HTR-8/SVneo (cell line): Measurements from ENCODE around the gene DTNB.
A peak's percentile ranks its signal among the peaks of the same experiment; 100 is the strongest.

Source experiments
- DNase-seq: peaks from one replicate; pipeline ENCODE4 v3.0.0; 2011; ENCODE audit warnings: low spot score, mixed read lengths; ENCODE audit not compliant: insufficient read length
- FAIRE-seq: peaks from 2 replicates; lab custom pipeline; 2011; peaks lifted over from hg19 to GRCh38; lab: Jason Lieb, UNC

Gene DTNB

GRCh38 chr2:25595393-25595792 lies 78.0 kb downstream of the DTNB start:
- no peak for FAIRE-seq

GRCh38 chr2:25594991-25595390 lies 78.4 kb downstream of the DTNB start:
- no peak for DNase-seq
- no peak for FAIRE-seq

More at GRCh38 chr2:25595393-25595792, 78.0 kb downstream of the DTNB start:
- DNase-seq = no peak

GRCh38 chr2:25592766-25593292 lies 80.5 kb downstream of the DTNB start:
- FAIRE-seq (no peak), DNase-seq (no peak)

GRCh38 chr2:25590921-25591505 lies 82.4 kb downstream of the DTNB start:
- FAIRE-seq = no peak
- no peak for DNase-seq

GRCh38 chr2:25589676-25590205 lies 83.6 kb downstream of the DTNB start:
- DNase-seq (no peak), FAIRE-seq (no peak)

GRCh38 chr2:25588576-25588975 lies 84.8 kb downstream of the DTNB start:
- DNase-seq = no peak
- FAIRE-seq = no peak

- FAIRE-seq (no peak), DNase-seq (no peak)
These were observed 86.0 kb downstream of the DTNB start for GRCh38 chr2:25587361-25587760.

GRCh38 chr2:25586726-25587144 lies 86.6 kb downstream of the DTNB start:
- FAIRE-seq (no peak), DNase-seq (no peak)

GRCh38 chr2:25585189-25585588 lies 88.2 kb downstream of the DTNB start:
- FAIRE-seq = no peak
- DNase-seq = no peak

- no peak for FAIRE-seq
These were observed 91.1 kb downstream of the DTNB start for GRCh38 chr2:25582077-25582830.

GRCh38 chr2:25576596-25576995 lies 96.8 kb downstream of the DTNB start:
- DNase-seq (no peak), FAIRE-seq (no peak)

More at GRCh38 chr2:25582077-25582830, 91.1 kb downstream of the DTNB start:
- DNase-seq = no peak

- FAIRE-seq (no peak), DNase-seq (no peak)
These were observed 100.7 kb downstream of the DTNB start for GRCh38 chr2:25572638-25573037.

GRCh38 chr2:25570161-25570845 lies 103.1 kb downstream of the DTNB start:
- no peak for DNase-seq
- no peak for FAIRE-seq

GRCh38 chr2:25567406-25567805 lies 106.0 kb downstream of the DTNB start:
- no peak for FAIRE-seq
- peak; percentile 40 for DNase-seq

- FAIRE-seq (no peak), DNase-seq (no peak)
These were observed 106.7 kb downstream of the DTNB start for GRCh38 chr2:25566694-25567093.

- FAIRE-seq (no peak), DNase-seq (no peak)
These were observed 107.3 kb downstream of the DTNB start for GRCh38 chr2:25566094-25566493.

GRCh38 chr2:25561136-25561850 lies 112.1 kb downstream of the DTNB start:
- no peak for FAIRE-seq

GRCh38 chr2:25559148-25559547 lies 114.2 kb downstream of the DTNB start:
- DNase-seq (no peak), FAIRE-seq (no peak)

More at GRCh38 chr2:25561136-25561850, 112.1 kb downstream of the DTNB start:
- DNase-seq = no peak

GRCh38 chr2:25558262-25558661 lies 115.1 kb downstream of the DTNB start:
- no peak for FAIRE-seq

More at GRCh38 chr2:25558262-25558661, 115.1 kb downstream of the DTNB start:
- DNase-seq = peak; percentile 25
